K562 (cell line): ENCODE data around the gene ASCC3. TPM values are rescaled to one million over a fixed set of nuclear protein-coding genes. Genes with fewer than 3 reads are reported as not detected.

Source experiments
- ATAC-seq: fragments of 200-7000 bp; cut with Tn5 transposase; 3 replicates; pipeline ENCODE4 v1.9.1; 2020; ENCODE audit warnings: moderate library complexity
- BruUV-seq: library from RNA; stranded (reverse); fragments of 400-500 nt; replicated peaks from 2 replicates; lab custom pipeline; 2021; lab: Mats Ljungman, UMichigan
- CTCF ChIA-PET: fragments of 300-600 bp; formaldehyde crosslinking; extraction: SDS; loops from one replicate; lab custom pipeline; 2021; ENCODE audit warnings: low intra/inter-chr PET ratio; lab: Yijun Ruan, JAX
- POLR2A ChIA-PET: fragments of 300-600, 350-650 bp; sonication (Branson Sonifier 250); formaldehyde crosslinking; extraction: SDS; loops from one replicate; lab custom pipeline; 2021; ENCODE audit warnings: antibody characterized with exemption, inconsistent platforms; lab: Yijun Ruan, JAX
- DNase-seq, 4 experiments: peaks; one replicate each; pipeline versions ENCODE4 v3.0.0 to v3.0.0-alpha.2; 2011 to 2018; ENCODE audit warnings: low spot score in 3 of 4, mixed read lengths in 3 of 4; ENCODE audit errors: extremely low read depth in 1 of 4
- FAIRE-seq: peaks from 2 replicates; lab custom pipeline; 2011; peaks lifted over from hg19 to GRCh38; lab: Jason Lieb, UNC
- H2AFZ ChIP-seq: 2 replicates; pipeline ENCODE4 v1.6.0; 2011; ENCODE audit warnings: low read depth, low read length, control low read depth, inconsistent platforms
- H3K27ac ChIP-seq: fragments of 200-600 bp; 3 replicates; pipeline ENCODE4 v1.8.0; 2011; ENCODE audit warnings: low read depth, mild to moderate bottlenecking, control low read depth, inconsistent platforms, low read length, moderate library complexity, mixed read lengths; ENCODE audit errors: extremely low read depth
- H3K27me3 ChIP-seq, 2 experiments: fragments of 300-600 bp in 1 of 2; 2 replicates in 1 of 2; 3 replicates in 1 of 2; pipeline versions ENCODE4 v1.6.0 to v1.8.0; 2011; ENCODE audit warnings: inconsistent platforms in 2 of 2, low read length in 2 of 2, mild to moderate bottlenecking in 1 of 2, mixed read lengths in 1 of 2, moderate library complexity in 1 of 2; ENCODE audit not compliant: control insufficient read depth in 2 of 2, insufficient read depth in 2 of 2
- H3K36me3 ChIP-seq: fragments of 300-600 bp; 3 replicates; pipeline ENCODE4 v1.8.0; 2011; ENCODE audit warnings: mild to moderate bottlenecking, low read length, inconsistent platforms; ENCODE audit not compliant: control insufficient read depth, insufficient read depth
- H3K4me1 ChIP-seq, 2 experiments: fragments of 200-600 bp in 1 of 2; replicated peaks in 1 of 2; 2 replicates in 1 of 2; 3 replicates in 1 of 2; pipeline versions ENCODE4 v1.5.1 to v1.8.0; 2011; ENCODE audit warnings: inconsistent platforms in 2 of 2, low read length in 2 of 2, mild to moderate bottlenecking in 1 of 2, mixed read lengths in 1 of 2, moderate library complexity in 1 of 2; ENCODE audit not compliant: control insufficient read depth in 2 of 2, insufficient read depth in 2 of 2
- H3K4me2 ChIP-seq: 2 replicates; pipeline ENCODE4 v1.6.1; 2011; ENCODE audit warnings: low read length, control low read depth, inconsistent platforms, mixed read lengths; ENCODE audit not compliant: insufficient read depth
- H3K4me3 ChIP-seq: fragments of 200-600 bp; sonication (generic), shearing (Covaris generic); 2 replicates; pipeline ENCODE4 v1.5.1; 2016; ENCODE audit warnings: control low read depth, inconsistent platforms
- H3K79me2 ChIP-seq: fragments of 200-600 bp; 3 replicates; pipeline ENCODE4 v1.8.0; 2011; ENCODE audit warnings: low read length, inconsistent platforms; ENCODE audit not compliant: control insufficient read depth, insufficient read depth
- H3K9ac ChIP-seq, 2 experiments: 2 replicates each; pipeline versions ENCODE4 v1.6.0 to v1.6.1; 2011; ENCODE audit warnings: low read depth in 2 of 2, low read length in 2 of 2, control low read depth in 1 of 2, inconsistent platforms in 1 of 2, mild to moderate bottlenecking in 1 of 2, mixed read lengths in 1 of 2; ENCODE audit not compliant: insufficient read depth in 1 of 2
- H3K9me1 ChIP-seq: one replicate; pipeline ENCODE4 v1.6.0; 2011; ENCODE audit warnings: inconsistent platforms, mild to moderate bottlenecking, low read length, moderate library complexity; ENCODE audit not compliant: control insufficient read depth, insufficient read depth
- H3K9me3 ChIP-seq: replicated peaks from 2 replicates; pipeline ENCODE4 v1.5.1; 2011; ENCODE audit warnings: low read depth, low read length, inconsistent platforms; ENCODE audit not compliant: control insufficient read depth, insufficient read depth
- H4K20me1 ChIP-seq: replicated peaks from 2 replicates; pipeline ENCODE4 v1.6.1; 2011; ENCODE audit warnings: low read length, inconsistent platforms, mixed read lengths; ENCODE audit not compliant: control insufficient read depth, insufficient read depth
- CHCHD3 ChIP-seq: fragments of 250-450 bp; sonication (Bioruptor Pico); IDR thresholded peaks from 2 replicates; pipeline ENCODE4 v2.1.2; 2022; ENCODE audit warnings: mild to moderate bottlenecking
- MLX ChIP-seq, 2 experiments: fragments of 450-650 bp in 1 of 2; sonication (generic) in 1 of 2; formaldehyde crosslinking; conservative IDR thresholded peaks; 2 replicates each; pipeline versions ENCODE4 v1.4.0 to v1.8.1; 2020 to 2022; ENCODE audit warnings: mild to moderate bottlenecking in 1 of 2, missing genetic modification reagents in 1 of 2
- NCOR1 ChIP-seq: fragments of 450-650 bp; IDR thresholded peaks from 2 replicates; pipeline ENCODE4 v1.6.1; 2016; ENCODE audit warnings: mild to moderate bottlenecking, moderate library complexity
- TBP ChIP-seq: optimal IDR thresholded peaks from 2 replicates; pipeline ENCODE3; 2011; ENCODE audit warnings: low read depth, low read length, improper control_type of control experiment
- XRCC4 ChIP-seq: IDR thresholded peaks from one replicate; pipeline ENCODE4 v1.6.1; 2011; ENCODE audit not compliant: insufficient read depth, insufficient read length; ENCODE audit errors: extremely low read depth
- ZNF134 ChIP-seq: fragments of 250-450 bp; sonication (Bioruptor Pico); conservative IDR thresholded peaks from 2 replicates; pipeline ENCODE4 v1.4.0; 2020
- ZNF408 ChIP-seq: fragments of 250-450 bp; sonication (Bioruptor Pico); IDR thresholded peaks from 2 replicates; pipeline ENCODE4 v1.4.0; 2020; ENCODE audit warnings: low read depth, mild to moderate bottlenecking, moderate library complexity
- ZNF431 ChIP-seq: sonication (generic); formaldehyde crosslinking; IDR thresholded peaks from 2 replicates; pipeline ENCODE4 v1.8.0; 2022; ENCODE audit warnings: mild to moderate bottlenecking, missing genetic modification reagents
- WGBS: fragments of 100-300 bp; shearing (Covaris generic); methylation state at CpG from one replicate; pipeline ENCODE4 v1.1.6; 2016; ENCODE audit warnings: low coverage, mixed read lengths; ENCODE audit not compliant: insufficient coverage; ENCODE audit errors: missing lambda C conversion rate; 5-methylcytosine and 5-hydroxymethylcytosine counted together
- in situ Hi-C: fragments of 300-500 bp; cut with MboI; formaldehyde crosslinking; loops from 4 replicates; pipeline ENCODE4 v1.15.0; 2018; ENCODE audit warnings: inconsistent platforms, mixed read lengths
- intact Hi-C: fragments of 100-400 bp; cut with micrococcal nuclease; formaldehyde crosslinking; loops from 2 replicates; pipeline ENCODE4 v1.14.2; 2022
- polyA plus RNA-seq, 8 experiments: library from polyadenylated mRNA; depleted of rRNA in 4 of 8; stranded (reverse) in 5 of 8; unstranded in 3 of 8; fragments of >200 nt; fragmentation: Nextera tagmentation in 2 of 8; fragmentation: Illumina TruSeq in 1 of 8; extraction: Ambion mirVana in 2 of 8; extraction: Trizol in 1 of 8; gene quantifications; 2 replicates each; pipeline versions ENCODE4 v1.2.1 to v1.2.3, GENCODE V29; 2011 to 2014; ENCODE audit warnings: inconsistent platforms in 1 of 8, missing spikeins in 1 of 8
- total RNA-seq, 7 experiments: library from RNA; depleted of rRNA in 6 of 7; stranded (reverse); fragments of >200 nt in 6 of 7; fragmentation: Illumina TruSeq in 2 of 7; extraction: Trizol in 2 of 7; gene quantifications; 2 replicates each; pipeline versions ENCODE4 v1.2.1 to v1.2.3, GENCODE V29; 2011 to 2021; ENCODE audit warnings: low replicate concordance in 1 of 7

ASCC3 gene
- total and polyA plus RNA-seq, 9 of the 15 experiments (the other 6 are each of a cell fraction or from before 2014, with no cell fraction given) = 16.1 to 56.1 (median 33.9) TPM

DNA sequence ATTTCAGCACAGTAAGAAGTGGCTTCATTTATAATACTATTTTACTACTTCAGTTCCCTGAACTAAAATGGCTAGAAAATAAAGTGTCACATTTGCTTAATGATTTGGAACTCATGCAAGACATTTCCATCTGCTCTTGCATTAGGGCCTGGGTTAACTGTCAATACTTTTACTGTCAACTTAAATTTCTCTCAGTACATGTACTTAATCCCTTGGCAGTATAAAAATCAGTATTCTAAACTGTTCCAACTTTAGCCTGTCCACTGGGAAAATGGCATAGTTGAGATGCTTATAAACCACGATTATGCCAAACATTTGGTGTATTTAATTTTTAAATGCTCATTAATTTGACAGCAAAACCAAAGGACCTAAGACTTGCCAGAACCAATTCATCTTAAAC, 154.5 kb downstream of the ASCC3 start (continued):
- no peak for TF ChIP-seq XRCC4
- no peak for TF ChIP-seq ZNF408 (CRISPR knock-in tag)

DNA sequence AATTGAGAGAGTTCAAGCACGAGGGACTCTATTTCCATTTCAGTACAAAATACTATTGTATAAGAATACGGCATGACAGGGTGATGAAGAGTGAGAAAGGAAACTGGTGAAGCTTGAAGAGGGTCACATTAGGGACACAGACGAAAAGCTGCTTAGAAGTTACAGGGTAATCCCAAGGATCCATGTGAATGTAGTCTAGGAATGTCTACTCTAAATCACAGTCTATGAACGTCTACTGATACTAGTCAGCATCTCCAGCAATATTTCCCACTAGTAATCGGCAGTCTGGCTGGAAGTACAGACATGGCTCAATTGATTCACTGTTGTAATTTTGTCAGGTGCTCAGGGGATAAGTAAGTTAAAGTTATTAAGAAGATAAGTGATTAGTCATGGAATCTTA, 156.4 kb downstream of the ASCC3 start:
- BruUV-seq = no TSS peak
- no peaks in the 10 kb centered on the region for H3K79me2 ChIP-seq
- in situ Hi-C loops = no loop called here
- no peaks in the 10 kb centered on the region for H3K27me3 ChIP-seq
- POLR2A ChIA-PET = no interaction called here
- no peak overlapping the region for H2AFZ ChIP-seq
- no peaks in the 10 kb centered on the region for H4K20me1 ChIP-seq
- no peak for FAIRE-seq
- DNase-seq = no peak
- intact Hi-C loops = no loop called here
- H3K9me1 ChIP-seq = no peaks in the 10 kb centered on the region
- 0 out of 2 replicates have a peak, but pooled peaks cover 2% of the 10 kb centered on the region for H3K9me3 ChIP-seq
- H3K9ac ChIP-seq = no peak overlapping the region
- ATAC-seq = no peak
- H3K4me1 ChIP-seq = no peaks in the 10 kb centered on the region; a peak in 2 of 5 replicates
- TF ChIP-seq ZNF431 (CRISPR knock-in tag) (no peak), NCOR1 (no peak), TBP (no peak), MLX (CRISPR knock-in tag; conservative IDR thresholded peaks at IDR 0.05) (no peak), ZNF134 (CRISPR knock-in tag) (no peak), CHCHD3 (CRISPR knock-in tag) (no peak)
- WGBS = 81% methylated on average over 5 of the region's 5 CpGs
- H3K27ac ChIP-seq = no peak overlapping the region
- no peak overlapping the region for H3K4me3 ChIP-seq
- no peak overlapping the region for H3K4me2 ChIP-seq
- H3K36me3 ChIP-seq = peaks cover 20% of the 10 kb centered on the region
- CTCF ChIA-PET = no interaction called here
